ENCODE results near the gene ATP2B2.

DNA sequence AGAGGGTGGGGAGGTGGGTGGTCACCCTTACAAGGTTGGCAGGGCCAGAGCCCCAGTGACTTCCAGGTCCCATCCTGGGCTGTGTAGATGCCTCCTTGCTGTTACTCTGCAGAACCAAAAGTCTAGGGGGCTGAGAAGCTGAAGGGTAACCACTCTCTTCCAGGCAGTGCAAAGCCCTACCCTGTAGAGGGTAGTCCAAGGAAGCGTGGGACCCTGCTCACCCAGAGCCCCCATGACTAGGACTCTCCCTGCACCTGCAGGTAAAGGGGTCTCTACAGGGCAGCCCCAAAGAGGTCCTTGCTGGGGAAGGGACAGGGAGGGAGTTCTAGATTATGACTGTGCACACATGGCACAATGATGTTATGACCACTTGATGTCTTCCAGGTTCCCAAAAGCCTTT lies 226.9 kb downstream of the ATP2B2 start:
- TF ChIP-seq, protein P1, sequence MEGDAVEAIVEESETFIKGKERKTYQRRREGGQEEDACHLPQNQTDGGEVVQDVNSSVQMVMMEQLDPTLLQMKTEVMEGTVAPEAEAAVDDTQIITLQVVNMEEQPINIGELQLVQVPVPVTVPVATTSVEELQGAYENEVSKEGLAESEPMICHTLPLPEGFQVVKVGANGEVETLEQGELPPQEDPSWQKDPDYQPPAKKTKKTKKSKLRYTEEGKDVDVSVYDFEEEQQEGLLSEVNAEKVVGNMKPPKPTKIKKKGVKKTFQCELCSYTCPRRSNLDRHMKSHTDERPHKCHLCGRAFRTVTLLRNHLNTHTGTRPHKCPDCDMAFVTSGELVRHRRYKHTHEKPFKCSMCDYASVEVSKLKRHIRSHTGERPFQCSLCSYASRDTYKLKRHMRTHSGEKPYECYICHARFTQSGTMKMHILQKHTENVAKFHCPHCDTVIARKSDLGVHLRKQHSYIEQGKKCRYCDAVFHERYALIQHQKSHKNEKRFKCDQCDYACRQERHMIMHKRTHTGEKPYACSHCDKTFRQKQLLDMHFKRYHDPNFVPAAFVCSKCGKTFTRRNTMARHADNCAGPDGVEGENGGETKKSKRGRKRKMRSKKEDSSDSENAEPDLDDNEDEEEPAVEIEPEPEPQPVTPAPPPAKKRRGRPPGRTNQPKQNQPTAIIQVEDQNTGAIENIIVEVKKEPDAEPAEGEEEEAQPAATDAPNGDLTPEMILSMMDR (IDR thresholded peaks at IDR 0.05) = no peak
- TF ChIP-seq POLR2A (IDR thresholded peaks at IDR 0.05) = no peak

Measured in thyroid gland (tissue), 4 donors.